ENCODE results near the gene SLC1A2.

- no peak for TF ChIP-seq CTCF (conservative IDR thresholded peaks at IDR 0.05; ENCODE audit: low read length)
- TF ChIP-seq EZH2phosphoT487 (IDR thresholded peaks at IDR 0.05; ENCODE audit: borderline replicate concordance), result no peak
These were observed 129.5 kb downstream of the SLC1A2 start for GRCh38 chr11:35289821-35290220.

All from Loucy (cell line).